Karpas-422 (cell line): Measurements from ENCODE around the gene TUBB3. TPM values are rescaled to one million over a fixed set of nuclear protein-coding genes. Genes with fewer than 3 reads are reported as not detected.

Experiments used
- DNase-seq: peaks from one replicate; pipeline ENCODE4 v3.0.0-alpha.2; 2015
- H2AFZ ChIP-seq: fragments of 200-600 bp; sonication (generic); 2 replicates; pipeline ENCODE4 v1.6.1; 2014; ENCODE audit warnings: antibody characterized with exemption, low read length, mixed read lengths
- H3K27ac ChIP-seq: fragments of 200-600 bp; sonication (generic); 2 replicates; pipeline ENCODE4 v1.5.1; 2014; ENCODE audit warnings: mild to moderate bottlenecking, low read length, moderate library complexity
- H3K27me3 ChIP-seq: fragments of 200-600 bp; sonication (generic); 2 replicates; pipeline ENCODE4 v1.6.1; 2014; ENCODE audit warnings: low read length, mixed read lengths
- H3K36me3 ChIP-seq: fragments of 200-600 bp; sonication (generic); 2 replicates; pipeline ENCODE4 v1.6.1; 2014; ENCODE audit warnings: low read length, mixed read lengths; ENCODE audit not compliant: insufficient read depth
- H3K4me1 ChIP-seq: fragments of 200-600 bp; sonication (generic); 2 replicates; pipeline ENCODE4 v1.6.1; 2014; ENCODE audit warnings: mild to moderate bottlenecking, low read length, mixed read lengths
- H3K4me2 ChIP-seq: fragments of 200-600 bp; sonication (generic); 2 replicates; pipeline ENCODE4 v1.6.1; 2014; ENCODE audit warnings: low read length, low read depth, mild to moderate bottlenecking; ENCODE audit not compliant: poor library complexity, severe bottlenecking
- H3K4me3 ChIP-seq: fragments of 200-600 bp; sonication (generic); 2 replicates; pipeline ENCODE4 v1.5.1; 2014; ENCODE audit warnings: mild to moderate bottlenecking, antibody characterized with exemption, low read length, mixed read lengths
- H3K79me2 ChIP-seq: fragments of 200-600 bp; sonication (generic); 2 replicates; pipeline ENCODE4 v1.6.1; 2014; ENCODE audit warnings: mild to moderate bottlenecking, low read length, mixed read lengths
- H3K9ac ChIP-seq: fragments of 200-600 bp; sonication (generic); 2 replicates; pipeline ENCODE4 v1.6.0; 2014; ENCODE audit warnings: low read length
- H3K9me2 ChIP-seq: fragments of 200-600 bp; sonication (generic), shearing (Covaris generic); replicated peaks from 2 replicates; pipeline ENCODE4 v1.6.0; 2014; ENCODE audit warnings: mild to moderate bottlenecking, low read length, moderate library complexity; ENCODE audit not compliant: insufficient read depth
- H3K9me3 ChIP-seq: fragments of 300-700, 200-600 bp; sonication (generic); 2 replicates; pipeline ENCODE4 v1.6.1; 2014; ENCODE audit warnings: low read length, mixed read lengths
- H4K20me1 ChIP-seq: fragments of 200-600 bp; sonication (generic); 2 replicates; pipeline ENCODE4 v1.6.1; 2014; ENCODE audit warnings: mild to moderate bottlenecking, antibody characterized with exemption, low read length, low read depth; ENCODE audit not compliant: insufficient read depth
- total RNA-seq: library from RNA; depleted of rRNA; stranded (reverse); fragments of >200 nt; shearing (Covaris generic); gene quantifications from 2 replicates; pipeline ENCODE4 v1.2.3, GENCODE V29; 2014; ENCODE audit warnings: low replicate concordance

The TUBB3 gene
- total RNA-seq, 1 experiment from 2014 or later, result 210 TPM

GRCh38 chr16:89905511-89906139 lies 17.5 kb upstream of the TUBB3 start:
- H3K9ac ChIP-seq, result no peak overlapping the region
- no peaks in the 10 kb centered on the region for H3K9me2 ChIP-seq
- H3K4me3 ChIP-seq, result no peak overlapping the region
- no peaks in the 10 kb centered on the region for H4K20me1 ChIP-seq
- H3K27ac ChIP-seq, result no peak overlapping the region
- H3K79me2 ChIP-seq, result no peaks in the 10 kb centered on the region
- H3K4me2 ChIP-seq, result no peak overlapping the region
- H2AFZ ChIP-seq, result no peak overlapping the region
- peaks cover 36% of the 10 kb centered on the region for H3K36me3 ChIP-seq
- DNase-seq, result no peak
- no peaks in the 10 kb centered on the region for H3K4me1 ChIP-seq
- peaks cover 4% of the 10 kb centered on the region; the same call in 1 of the 2 replicates for H3K9me3 ChIP-seq
- no peaks in the 10 kb centered on the region for H3K27me3 ChIP-seq

GRCh38 chr16:89906140-89907025 lies 16.8 kb upstream of the TUBB3 start:
- H4K20me1 ChIP-seq, result no peaks in the 10 kb centered on the region
- no peaks in the 10 kb centered on the region for H3K27me3 ChIP-seq
- H3K9ac ChIP-seq, result no peak overlapping the region
- H3K4me1 ChIP-seq, result no peaks in the 10 kb centered on the region
- H3K36me3 ChIP-seq, result peaks cover 42% of the 10 kb centered on the region
- no peak for DNase-seq
- H3K4me2 ChIP-seq, result no peak overlapping the region
- no peak overlapping the region for H3K27ac ChIP-seq
- H3K9me3 ChIP-seq, result peaks cover 4% of the 10 kb centered on the region; the same call in 1 of the 2 replicates
- no peak overlapping the region for H3K4me3 ChIP-seq
- no peak overlapping the region for H2AFZ ChIP-seq
- no peaks in the 10 kb centered on the region for H3K79me2 ChIP-seq
- H3K9me2 ChIP-seq, result no peaks in the 10 kb centered on the region

- Histone ChIP-seq H3K4me3 (no peak overlapping the region), H3K27ac (no peak overlapping the region), H4K20me1 (no peaks in the 10 kb centered on the region), H3K4me2 (no peak overlapping the region), H3K27me3 (no peaks in the 10 kb centered on the region), H2AFZ (no peak overlapping the region), H3K9ac (no peak overlapping the region), H3K36me3 (peaks cover 46% of the 10 kb centered on the region), H3K79me2 (no peaks in the 10 kb centered on the region), H3K4me1 (no peaks in the 10 kb centered on the region), H3K9me3 (peaks cover 4% of the 10 kb centered on the region; the same call in 1 of the 2 replicates), H3K9me2 (no peaks in the 10 kb centered on the region)
- peak; percentile 53 for DNase-seq
These were observed 15.9 kb upstream of the TUBB3 start for GRCh38 chr16:89907055-89907814.

- no peak for DNase-seq
- no peaks in the 10 kb centered on the region for H3K4me1 ChIP-seq
- peaks cover 4% of the 10 kb centered on the region; the same call in 1 of the 2 replicates for H3K9me3 ChIP-seq
- H4K20me1 ChIP-seq, result no peaks in the 10 kb centered on the region
- no peaks in the 10 kb centered on the region for H3K27me3 ChIP-seq
- peaks cover 54% of the 10 kb centered on the region for H3K36me3 ChIP-seq
- no peak overlapping the region for H3K4me3 ChIP-seq
- H3K79me2 ChIP-seq, result no peaks in the 10 kb centered on the region
- H2AFZ ChIP-seq, result no peak overlapping the region
- H3K27ac ChIP-seq, result no peak overlapping the region
- H3K9me2 ChIP-seq, result no peaks in the 10 kb centered on the region
- H3K4me2 ChIP-seq, result no peak overlapping the region
- no peak overlapping the region for H3K9ac ChIP-seq
These were observed 14.9 kb upstream of the TUBB3 start for GRCh38 chr16:89908236-89908635.

- peaks cover 49% of the 10 kb centered on the region for H3K36me3 ChIP-seq
- H3K9me2 ChIP-seq, result no peaks in the 10 kb centered on the region
- no peak overlapping the region for H3K9ac ChIP-seq
- H3K4me1 ChIP-seq, result no peaks in the 10 kb centered on the region
- peak; percentile 84 for DNase-seq
- peaks cover 4% of the 10 kb centered on the region; the same call in 1 of the 2 replicates for H3K9me3 ChIP-seq
- no peak overlapping the region for H3K4me3 ChIP-seq
- no peak overlapping the region for H3K27ac ChIP-seq
- H4K20me1 ChIP-seq, result no peaks in the 10 kb centered on the region
- no peak overlapping the region for H2AFZ ChIP-seq
- H3K4me2 ChIP-seq, result no peak overlapping the region
- H3K27me3 ChIP-seq, result no peaks in the 10 kb centered on the region
- H3K79me2 ChIP-seq, result no peaks in the 10 kb centered on the region
These were observed 13.1 kb upstream of the TUBB3 start for GRCh38 chr16:89909777-89910716.

- Histone ChIP-seq H3K9me3 (peaks cover 4% of the 10 kb centered on the region; the same call in 1 of the 2 replicates), H3K4me3 (no peak overlapping the region), H3K4me2 (no peak overlapping the region), H3K27ac (no peak overlapping the region), H3K9me2 (no peaks in the 10 kb centered on the region), H4K20me1 (no peaks in the 10 kb centered on the region), H3K79me2 (no peaks in the 10 kb centered on the region), H3K27me3 (no peaks in the 10 kb centered on the region), H3K4me1 (no peaks in the 10 kb centered on the region), H3K36me3 (peaks cover 41% of the 10 kb centered on the region), H2AFZ (no peak overlapping the region), H3K9ac (no peak overlapping the region)
- no peak for DNase-seq
These were observed 12.3 kb upstream of the TUBB3 start for GRCh38 chr16:89910717-89911354.

- H3K9me2 ChIP-seq, result no peaks in the 10 kb centered on the region
- peaks cover 36% of the 10 kb centered on the region for H3K36me3 ChIP-seq
- no peaks in the 10 kb centered on the region for H4K20me1 ChIP-seq
- no peak overlapping the region for H3K4me3 ChIP-seq
- no peak overlapping the region for H3K27ac ChIP-seq
- H3K27me3 ChIP-seq, result no peaks in the 10 kb centered on the region
- no peak overlapping the region for H3K4me2 ChIP-seq
- no peak overlapping the region for H3K9ac ChIP-seq
- no peak overlapping the region for H2AFZ ChIP-seq
- H3K79me2 ChIP-seq, result no peaks in the 10 kb centered on the region
- peaks cover 4% of the 10 kb centered on the region; the same call in 1 of the 2 replicates for H3K9me3 ChIP-seq
- no peaks in the 10 kb centered on the region for H3K4me1 ChIP-seq
- DNase-seq, result no peak
These were observed 11.8 kb upstream of the TUBB3 start for GRCh38 chr16:89911375-89911774.
